Esophagus muscularis mucosa (tissue), 4 donors: Measurements from ENCODE around the gene CITED2. TPM values are rescaled to one million over a fixed set of nuclear protein-coding genes. Genes with fewer than 3 reads are reported as not detected.

Experiments used
- DNase-seq: peaks from one replicate; pipeline ENCODE4 v3.0.0-alpha.2; 2017; ENCODE audit errors: extremely low spot score
- H3K27ac ChIP-seq, 4 donors: fragments of 200-600 bp; sonication (generic); replicated peaks in 1 of 4; 1 replicate in 3 of 4; 2 replicates in 1 of 4; pipeline ENCODE4 v1.5.1; 2016 to 2019; ENCODE audit warnings: mild to moderate bottlenecking in 1 of 4
- H3K27me3 ChIP-seq, 4 donors: fragments of 200-600 bp; sonication (generic); one replicate each; pipeline versions ENCODE4 v1.5.1 to v1.6.0; 2016 to 2019
- H3K36me3 ChIP-seq, 4 donors: fragments of 200-600 bp; sonication (generic); one replicate each; pipeline ENCODE4 v1.5.1; 2016 to 2019
- H3K4me1 ChIP-seq, 4 donors: fragments of 200-600 bp; sonication (generic); one replicate each; pipeline ENCODE4 v1.5.1; 2016 to 2019
- H3K4me3 ChIP-seq, 4 donors: fragments of 200-600 bp; sonication (generic); 1 replicate in 2 of 4; 2 replicates in 2 of 4; pipeline ENCODE4 v1.5.1; 2016 to 2019; ENCODE audit warnings: mild to moderate bottlenecking in 4 of 4, moderate library complexity in 1 of 4
- H3K9me3 ChIP-seq, 4 donors: fragments of 200-600 bp; sonication (generic); 1 replicate in 3 of 4; 2 replicates in 1 of 4; pipeline ENCODE4 v1.5.1; 2016 to 2019
- CTCF ChIP-seq, 3 experiments: fragments of 200-600 bp in 2 of 3; fragments of 450-650 bp in 1 of 3; sonication (generic) in 2 of 3; IDR thresholded peaks; one replicate each; pipeline ENCODE4 v1.5.1; 2017 to 2019; ENCODE audit warnings: antibody characterized with exemption in 3 of 3, mild to moderate bottlenecking in 2 of 3, moderate library complexity in 1 of 3
- EP300 ChIP-seq: sonication (generic); formaldehyde crosslinking; IDR thresholded peaks from one replicate; pipeline ENCODE4 v1.6.1; 2017; ENCODE audit warnings: antibody characterized with exemption
- POLR2A ChIP-seq: fragments of 450-650 bp; IDR thresholded peaks from one replicate; pipeline ENCODE4 v1.6.1; 2017; ENCODE audit warnings: antibody characterized with exemption, moderate library complexity, mild to moderate bottlenecking, low read depth
- POLR2AphosphoS5 ChIP-seq, 2 donors: sonication (generic); formaldehyde crosslinking; IDR thresholded peaks; one replicate each; pipeline ENCODE4 v1.6.1; 2017; ENCODE audit warnings: antibody characterized with exemption in 2 of 2
- WGBS: methylation state at CpG from one replicate; pipeline ENCODE4 v1.1.5; 2018; 5-methylcytosine and 5-hydroxymethylcytosine counted together
- intact Hi-C: fragments of 100-400 bp; cut with DNase I; formaldehyde crosslinking; loops from one replicate; pipeline ENCODE4 v1.15.1; 2023
- total RNA-seq, 4 donors: library from RNA; depleted of rRNA; stranded (reverse); fragments of >200 nt; gene quantifications; one replicate each; pipeline versions ENCODE4 v1.1.0 to v1.2.1, GENCODE V29; 2016

CITED2 gene
- total RNA-seq, 4 donors from 2014 or later: 144 to 844 (median 324) TPM

- H3K27me3 ChIP-seq: no peaks in the 10 kb centered on the region
- intact Hi-C loops: no loop called here
- H3K36me3 ChIP-seq: no peaks in the 10 kb centered on the region
- H3K4me3 ChIP-seq: no peak overlapping the region
- peak; percentile 57 for DNase-seq
- H3K4me1 ChIP-seq: no peaks in the 10 kb centered on the region
- TF ChIP-seq POLR2AphosphoS5 (IDR thresholded peaks at IDR 0.05) (no peak), CTCF (IDR thresholded peaks at IDR 0.05) (no peak), EP300 (no peak), POLR2A (no peak)
- no peak overlapping the region for H3K27ac ChIP-seq
- WGBS: 95% methylated on average over 3 of the region's 3 CpGs
- H3K9me3 ChIP-seq: no peaks in the 10 kb centered on the region
Observed at GRCh38 chr6:139391709-139392108, 17.3 kb upstream of the CITED2 start.

GRCh38 chr6:139390447-139390846 lies 16.0 kb upstream of the CITED2 start:
- Histone ChIP-seq H3K9me3 (no peaks in the 10 kb centered on the region), H3K4me1 (no peaks in the 10 kb centered on the region), H3K36me3 (no peaks in the 10 kb centered on the region), H3K27ac (no peak overlapping the region), H3K4me3 (no peak overlapping the region), H3K27me3 (no peaks in the 10 kb centered on the region)
- no peak for TF ChIP-seq EP300
- no peak for TF ChIP-seq POLR2A
- no peak for TF ChIP-seq POLR2AphosphoS5 (IDR thresholded peaks at IDR 0.05)
- no peak for TF ChIP-seq CTCF (IDR thresholded peaks at IDR 0.05)
- intact Hi-C loops: no loop called here
- 83% methylated on average over 2 of the region's 2 CpGs for WGBS
- DNase-seq: peak; percentile 17

GRCh38 chr6:139388384-139388783 lies 13.9 kb upstream of the CITED2 start:
- no peaks in the 10 kb centered on the region for H3K9me3 ChIP-seq
- DNase-seq: peak; percentile 70
- no peak overlapping the region for H3K27ac ChIP-seq
- WGBS: 82% methylated on average over 2 of the region's 2 CpGs
- intact Hi-C loops: no loop called here
- TF ChIP-seq CTCF (IDR thresholded peaks at IDR 0.05) (no peak), EP300 (no peak), POLR2A (no peak), POLR2AphosphoS5 (IDR thresholded peaks at IDR 0.05) (no peak)
- H3K36me3 ChIP-seq: no peaks in the 10 kb centered on the region
- no peaks in the 10 kb centered on the region for H3K4me1 ChIP-seq
- no peak overlapping the region for H3K4me3 ChIP-seq
- no peaks in the 10 kb centered on the region for H3K27me3 ChIP-seq

GRCh38 chr6:139386404-139386803 lies 12.0 kb upstream of the CITED2 start:
- intact Hi-C loops: no loop called here
- no peak overlapping the region for H3K4me3 ChIP-seq
- DNase-seq: peak; percentile 42
- H3K27ac ChIP-seq: no peak overlapping the region
- H3K27me3 ChIP-seq: no peaks in the 10 kb centered on the region
- peaks cover 0 to 1% (median 0%) of the 10 kb centered on the region in 4 donors for H3K4me1 ChIP-seq
- H3K9me3 ChIP-seq: no peaks in the 10 kb centered on the region
- H3K36me3 ChIP-seq: no peaks in the 10 kb centered on the region
- TF ChIP-seq POLR2A: no peak
- no peak for TF ChIP-seq EP300
- no peak for TF ChIP-seq CTCF (IDR thresholded peaks at IDR 0.05)
- TF ChIP-seq POLR2AphosphoS5 (IDR thresholded peaks at IDR 0.05): no peak
- WGBS: 83% methylated on average over 3 of the region's 3 CpGs

- intact Hi-C loops: no loop called here
- no peaks in the 10 kb centered on the region for H3K27me3 ChIP-seq
- peak; percentile 7 for DNase-seq
- WGBS: 48% methylated on average over 6 of the region's 6 CpGs
- no peaks in the 10 kb centered on the region for H3K9me3 ChIP-seq
- H3K4me3 ChIP-seq: no peak overlapping the region
- no peak overlapping the region for H3K27ac ChIP-seq
- no peaks in the 10 kb centered on the region for H3K36me3 ChIP-seq
- no peak for TF ChIP-seq POLR2A
- no peak for TF ChIP-seq CTCF (IDR thresholded peaks at IDR 0.05)
- no peak for TF ChIP-seq EP300
- TF ChIP-seq POLR2AphosphoS5 (IDR thresholded peaks at IDR 0.05): no peak
- H3K4me1 ChIP-seq: peaks cover 9 to 16% (median 10%) of the 10 kb centered on the region in 4 donors
Observed at GRCh38 chr6:139381216-139381865, 6.9 kb upstream of the CITED2 start.
